GM21367 (cell line): ENCODE measurements around the gene TRPC3.
A peak's percentile ranks its signal among the peaks of the same experiment; 100 is the strongest.
"Not testable (repeated sequence)": the region's sequence is repeated elsewhere in the genome, so short reads cannot be mapped to it uniquely, and the experiment has no call there.

Experiments
- ATAC-seq: cut with Tn5 transposase; IDR thresholded peaks from one replicate; pipeline ENCODE4 v1.9.1; 2021; ENCODE audit not compliant: unreplicated experiment

Gene TRPC3

DNA sequence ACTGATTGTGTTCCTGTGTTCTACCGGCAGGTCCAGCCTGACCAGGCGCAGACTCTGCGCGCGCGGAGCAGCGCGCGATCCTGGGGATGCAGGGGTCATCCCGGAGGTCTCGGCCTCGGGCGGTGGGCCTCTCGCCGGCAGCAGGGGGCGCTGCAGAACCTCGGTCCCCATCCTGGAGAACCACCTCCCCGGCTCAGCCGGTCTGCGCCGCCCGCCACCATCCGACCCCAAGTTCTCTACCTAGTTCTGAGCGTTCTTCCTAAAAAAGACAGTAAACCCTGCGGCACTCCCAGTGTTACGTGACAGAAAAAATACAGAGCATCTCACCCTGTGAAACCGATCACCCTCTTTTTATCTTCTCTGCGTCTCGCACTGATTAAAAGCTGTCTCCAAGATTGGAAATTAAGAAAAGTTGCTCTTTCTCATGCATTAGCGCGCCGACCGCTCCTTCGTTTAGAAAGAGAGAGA, 1.6 kb downstream of the TRPC3 start:
- peak; percentile 92 for ATAC-seq

DNA sequence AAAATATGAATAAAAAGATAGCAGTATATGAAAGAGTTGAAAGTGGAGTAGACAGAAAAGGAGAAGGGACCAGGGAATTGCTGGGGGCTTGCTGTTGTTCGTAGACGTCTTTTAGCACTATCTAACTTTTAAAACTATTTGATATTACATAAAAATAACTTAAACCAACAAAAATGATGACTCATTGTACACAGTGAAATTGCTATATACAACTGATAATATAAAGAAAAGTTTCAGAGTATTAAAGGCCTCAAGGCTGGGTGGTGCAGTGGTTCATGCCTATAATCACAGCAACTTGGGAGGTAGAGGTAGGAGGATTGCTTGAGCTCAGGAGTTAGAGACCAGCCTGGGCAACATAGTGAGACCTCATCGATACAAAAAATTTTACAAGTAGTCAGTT, 5.2 kb downstream of the TRPC3 start:
- ATAC-seq: no peak

DNA sequence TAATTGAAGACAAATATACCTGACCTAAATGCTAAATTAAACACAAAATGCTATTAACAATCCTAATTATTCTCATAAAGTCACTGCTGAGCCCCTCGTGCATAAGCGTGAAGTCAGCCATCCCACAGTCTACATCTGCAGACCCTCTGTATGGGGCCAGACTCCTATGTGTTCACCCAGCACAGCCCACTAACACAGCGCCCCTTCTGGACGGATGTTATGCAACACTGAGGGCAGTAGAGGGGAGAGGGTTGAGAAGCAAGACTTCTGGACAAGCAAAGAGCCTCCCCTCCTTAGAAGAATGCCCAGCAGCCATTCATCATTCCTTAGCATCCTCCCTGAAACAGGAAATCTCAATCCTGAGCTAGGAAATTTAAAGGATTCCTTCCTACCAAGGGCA, 7.9 kb downstream of the TRPC3 start:
- ATAC-seq: peak; percentile 74

- ATAC-seq: no peak
Observed at GRCh38 chr4:121939690-121940089, 12.2 kb downstream of the TRPC3 start.

DNA sequence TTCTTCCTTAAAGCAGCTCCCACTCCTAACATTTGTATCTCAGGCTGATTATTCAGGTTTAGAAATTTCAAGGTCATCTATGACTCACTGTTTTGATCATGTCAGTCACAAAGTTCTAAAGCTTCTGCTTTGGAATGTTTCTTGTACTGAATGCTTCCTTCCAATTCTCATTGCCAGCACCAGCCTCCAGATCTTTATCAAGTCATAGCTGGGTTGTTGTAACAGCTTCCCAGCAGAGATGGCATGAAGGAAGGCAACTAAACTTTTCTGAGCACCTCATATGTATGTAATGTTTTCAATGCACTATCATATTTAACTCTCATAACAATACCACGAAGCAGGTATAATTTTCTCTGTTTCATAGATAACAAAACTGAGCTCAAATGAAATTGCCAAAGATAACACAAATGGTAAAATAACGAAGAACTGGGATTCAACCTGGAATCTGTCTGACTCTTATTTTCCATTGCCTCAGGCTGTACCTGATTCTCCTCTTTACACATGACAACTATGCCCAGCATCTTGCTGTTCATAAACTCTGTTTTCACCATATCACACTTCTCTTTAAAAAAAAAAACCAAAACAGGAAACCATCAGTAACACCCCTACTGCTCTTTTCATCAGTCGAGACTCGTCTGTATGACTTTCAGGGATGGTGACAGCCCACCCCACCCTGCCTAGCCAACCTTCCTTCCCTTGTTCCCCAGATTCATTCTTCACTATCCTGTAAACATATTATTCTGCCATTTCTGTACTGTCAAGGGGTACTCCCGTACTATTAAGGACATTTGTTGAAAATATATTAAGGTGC, 13.4 kb downstream of the TRPC3 start:
- no peak for ATAC-seq

DNA sequence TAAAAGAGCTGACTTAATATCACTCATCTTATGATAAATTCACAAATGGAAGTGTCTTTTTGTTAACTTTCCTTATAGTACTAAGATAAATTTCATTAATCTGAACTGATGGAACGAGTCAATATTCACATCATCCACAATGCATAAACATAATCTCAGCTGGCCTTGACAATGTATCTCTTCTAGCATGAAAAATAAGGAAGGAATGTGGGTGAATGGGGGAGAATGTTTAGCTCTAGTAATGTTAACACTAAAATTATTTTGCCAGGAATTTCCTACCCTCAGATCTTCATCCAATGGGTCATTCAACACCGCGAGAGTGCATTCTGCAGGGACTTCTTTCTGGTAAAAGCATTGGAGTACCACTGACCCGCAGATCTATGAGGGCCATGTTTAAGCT, 15.8 kb downstream of the TRPC3 start:
- no peak for ATAC-seq

DNA sequence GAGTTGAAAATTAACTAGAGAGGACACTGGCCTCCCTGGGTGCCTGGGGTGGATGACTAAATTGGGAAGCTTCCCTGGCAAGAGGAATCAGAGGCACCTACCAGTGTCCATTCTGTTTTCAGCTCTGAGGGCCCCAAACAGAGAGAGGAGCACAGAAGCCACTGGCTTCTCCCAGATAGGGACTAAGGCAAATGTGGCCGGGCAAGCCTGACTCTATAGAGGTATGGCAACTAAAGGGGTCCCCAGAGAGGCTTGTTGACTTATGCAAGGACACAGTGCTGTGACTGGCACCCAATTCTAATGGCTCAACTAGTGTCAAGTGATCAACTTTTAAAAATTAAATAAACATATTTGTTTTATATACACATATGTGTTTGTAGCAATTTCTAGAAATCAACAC, 17.2 kb downstream of the TRPC3 start:
- ATAC-seq: no peak

GRCh38 chr4:121932212-121932974, 19.5 kb downstream of the TRPC3 start:
- ATAC-seq: no peak

DNA sequence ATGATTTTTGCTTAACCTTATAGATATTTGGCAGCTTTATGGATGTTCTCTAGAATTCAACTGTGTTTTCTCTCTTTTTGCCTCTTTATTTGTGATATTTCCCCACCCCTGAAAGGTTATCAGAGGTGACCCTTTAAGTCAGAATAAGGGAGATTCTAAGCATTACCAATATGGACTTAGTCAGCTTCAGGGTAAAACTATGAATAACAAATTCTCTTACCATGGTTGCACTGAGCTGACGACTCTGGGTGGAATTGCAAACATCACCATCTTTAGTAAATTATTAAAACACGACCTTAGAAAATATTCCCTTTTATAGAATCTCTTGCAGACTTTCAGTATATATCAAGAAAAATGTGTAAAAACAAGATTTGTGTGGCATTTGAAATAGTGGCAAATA, 21.6 kb downstream of the TRPC3 start:
- no peak for ATAC-seq

- ATAC-seq: no peak
Observed at GRCh38 chr4:121927948-121928347, 23.9 kb downstream of the TRPC3 start.

DNA sequence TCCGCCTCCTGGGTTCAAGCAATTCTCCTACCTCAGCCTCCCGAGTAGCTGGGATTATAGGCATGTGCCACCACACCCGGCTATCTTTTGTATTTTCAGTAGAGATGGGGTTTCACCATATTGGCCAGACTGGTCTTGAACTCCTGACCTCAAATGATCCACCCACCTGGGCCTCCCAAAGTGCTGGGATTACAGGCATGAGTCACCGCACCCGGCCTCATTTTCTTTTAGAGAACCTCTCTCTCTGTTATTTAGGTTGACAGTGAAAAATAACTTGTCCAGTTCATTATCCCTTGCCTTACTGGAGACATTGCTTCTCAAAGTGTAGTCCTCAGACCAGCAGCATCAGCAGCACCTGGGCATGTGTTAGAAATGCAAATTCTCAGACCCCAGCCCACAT, 25.4 kb downstream of the TRPC3 start:
- ATAC-seq: not testable (repeated sequence)

- no peak for ATAC-seq
Observed at GRCh38 chr4:121923306-121923705, 28.6 kb downstream of the TRPC3 start.

DNA sequence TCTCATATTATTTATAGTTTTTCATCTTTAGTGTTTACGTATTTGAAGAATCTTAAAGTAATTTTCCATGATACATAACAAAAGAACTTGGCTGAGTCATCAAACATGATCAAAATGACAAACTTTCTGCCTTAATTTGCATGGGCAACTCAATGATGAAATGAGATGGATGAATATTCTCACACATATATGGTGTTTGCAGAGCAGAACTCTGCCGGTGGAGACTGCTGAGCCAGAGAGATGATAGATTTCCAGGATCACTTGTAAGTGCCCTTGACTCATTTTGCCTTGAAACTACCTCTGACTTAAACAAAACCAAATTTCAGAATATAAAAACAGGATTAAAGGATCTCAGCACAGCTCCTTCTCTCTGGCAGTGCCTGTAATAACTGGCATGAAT, 38.2 kb downstream of the TRPC3 start:
- ATAC-seq: no peak

DNA sequence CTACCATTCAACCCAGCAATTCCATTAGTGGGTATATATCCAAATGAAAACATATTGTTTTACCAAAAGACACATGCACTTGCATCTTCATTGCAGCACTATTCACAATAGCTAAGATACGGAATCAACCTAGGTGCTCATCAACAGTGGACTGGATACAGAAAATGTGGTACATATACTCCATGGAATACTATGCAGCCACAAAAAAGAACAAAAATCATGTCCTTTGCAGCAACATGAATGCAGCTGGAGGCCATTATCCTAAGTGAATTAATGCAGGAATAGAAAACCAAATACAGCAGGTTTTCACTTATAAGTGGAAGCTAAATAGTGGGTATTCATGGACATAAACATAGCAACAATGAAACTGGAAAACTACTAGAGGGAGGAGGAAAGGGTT, 43.5 kb downstream of the TRPC3 start:
- no peak for ATAC-seq

- ATAC-seq: peak; percentile 88
Observed at GRCh38 chr4:121900132-121900983, 51.5 kb downstream of the TRPC3 start.

GRCh38 chr4:121898150-121898549, 53.7 kb downstream of the TRPC3 start:
- no peak for ATAC-seq

DNA sequence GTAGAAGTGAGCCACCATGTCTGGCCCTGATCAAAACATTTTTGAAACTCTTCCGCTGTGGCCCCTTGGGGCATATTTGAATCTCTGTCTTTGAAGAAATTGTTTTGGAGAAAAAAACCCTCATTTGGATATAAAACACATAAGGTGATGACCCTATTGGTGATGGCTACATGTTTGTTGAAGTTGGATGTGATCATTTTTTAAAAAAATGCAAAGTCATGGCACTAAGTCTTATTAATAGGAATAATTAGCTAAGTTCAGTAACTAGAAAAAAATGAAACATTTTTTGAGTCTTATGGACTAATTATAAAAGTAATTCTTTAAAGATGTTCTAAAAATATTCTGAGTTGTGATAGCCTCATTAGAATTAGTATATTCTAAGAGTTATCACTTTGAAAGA, 63.7 kb downstream of the TRPC3 start:
- ATAC-seq: no peak

- no peak for ATAC-seq
Observed at GRCh38 chr4:121885115-121885514, 66.7 kb downstream of the TRPC3 start.

DNA sequence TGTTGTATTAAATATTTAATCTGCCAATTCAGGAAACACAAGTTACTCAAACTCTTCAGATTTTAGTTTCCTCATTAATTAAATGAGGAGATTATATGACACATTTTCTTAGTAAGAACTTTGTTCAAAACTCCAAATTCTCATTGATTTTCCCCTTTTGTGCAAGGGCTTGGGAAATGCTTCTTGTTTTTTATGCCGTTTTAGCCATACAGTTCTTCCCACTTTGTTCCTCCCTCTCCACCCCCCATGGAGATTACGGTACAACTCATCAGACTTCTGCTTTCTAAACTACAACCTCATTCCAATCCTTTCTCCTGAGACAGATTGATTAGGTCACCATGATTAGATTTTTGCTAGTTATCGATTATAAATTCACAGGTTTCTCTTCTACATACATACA, 70.7 kb downstream of the TRPC3 start:
- ATAC-seq: no peak

GRCh38 chr4:121879135-121879534, 72.7 kb downstream of the TRPC3 start:
- ATAC-seq: no peak

DNA sequence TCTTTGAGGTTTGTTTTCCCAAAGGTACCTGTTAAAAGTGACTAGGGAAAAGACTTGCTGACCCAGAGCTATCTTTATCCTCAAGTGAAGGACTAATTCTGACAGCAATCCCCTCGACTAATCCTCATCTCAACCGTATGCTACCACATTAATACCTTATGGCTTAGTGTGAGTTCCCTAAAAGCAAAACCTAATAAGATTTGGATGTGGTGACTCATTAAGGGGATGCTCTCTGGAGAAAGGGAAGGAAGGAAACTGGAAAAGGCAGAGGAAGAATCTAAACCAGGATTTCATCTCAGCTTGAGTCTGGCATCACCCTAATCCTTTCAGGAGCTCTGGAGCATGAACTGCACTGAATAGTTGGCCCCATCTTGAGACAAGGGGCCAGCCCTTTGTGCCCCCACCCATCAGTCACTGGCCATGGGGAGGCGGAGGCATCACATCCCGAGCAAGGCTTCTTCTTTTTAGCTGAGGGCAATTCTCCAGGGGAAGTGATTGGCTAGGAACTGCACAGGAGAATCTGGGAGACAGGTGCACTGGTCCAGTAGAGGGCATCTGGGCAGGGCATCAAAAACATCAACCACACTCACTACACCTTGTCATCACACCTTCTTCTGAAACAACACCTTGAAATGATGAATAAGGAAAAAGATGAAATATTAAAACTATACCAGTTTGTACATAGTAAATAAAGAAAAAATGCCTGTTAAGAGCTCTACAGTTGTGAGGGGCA, 74.7 kb downstream of the TRPC3 start:
- ATAC-seq: no peak
